Stimulated activated memory B cell treated with anti-CD40 and anti-IgM and Interleukin-4, amounts not matched to agents 10 μg/mL and 1 μg/mL and 100 μg/mL, for 72 hours (primary cell): ENCODE results near the gene PSAP.

Experiments
- ATAC-seq: fragments of 150-1000 bp; cut with Tn5 transposase; 2 replicates; pipeline ENCODE4 v1.10.0; 2021
- H3K27ac Mint-ChIP-seq: one replicate; pipeline ENCODE4 v1.8.0; 2022; ENCODE audit warnings: mild to moderate bottlenecking, mixed read lengths
- H3K27me3 Mint-ChIP-seq: one replicate; pipeline ENCODE4 v1.8.0; 2022; ENCODE audit warnings: mixed read lengths
- H3K36me3 Mint-ChIP-seq: one replicate; pipeline ENCODE4 v1.8.0; 2022; ENCODE audit warnings: mixed read lengths
- H3K4me1 Mint-ChIP-seq: one replicate; pipeline ENCODE4 v1.8.0; 2022; ENCODE audit warnings: mixed read lengths
- H3K4me3 Mint-ChIP-seq: one replicate; pipeline ENCODE4 v1.8.0; 2022; ENCODE audit warnings: mild to moderate bottlenecking, moderate library complexity, mixed read lengths
- H3K9me3 Mint-ChIP-seq: one replicate; pipeline ENCODE4 v1.8.0; 2022; ENCODE audit warnings: mixed read lengths

PSAP gene

GRCh38 chr10:71770255-71770654 is 80.8 kb downstream of the PSAP start:
- H3K4me1 Mint-ChIP-seq = peaks cover 93% of the 10 kb centered on the region
- no peaks in the 10 kb centered on the region for H3K9me3 Mint-ChIP-seq
- H3K4me3 Mint-ChIP-seq = no peak overlapping the region
- peak overlapping the region; percentile 92 for H3K27ac Mint-ChIP-seq
- no peak for ATAC-seq
- H3K36me3 Mint-ChIP-seq = no peaks in the 10 kb centered on the region
- H3K27me3 Mint-ChIP-seq = no peaks in the 10 kb centered on the region

DNA sequence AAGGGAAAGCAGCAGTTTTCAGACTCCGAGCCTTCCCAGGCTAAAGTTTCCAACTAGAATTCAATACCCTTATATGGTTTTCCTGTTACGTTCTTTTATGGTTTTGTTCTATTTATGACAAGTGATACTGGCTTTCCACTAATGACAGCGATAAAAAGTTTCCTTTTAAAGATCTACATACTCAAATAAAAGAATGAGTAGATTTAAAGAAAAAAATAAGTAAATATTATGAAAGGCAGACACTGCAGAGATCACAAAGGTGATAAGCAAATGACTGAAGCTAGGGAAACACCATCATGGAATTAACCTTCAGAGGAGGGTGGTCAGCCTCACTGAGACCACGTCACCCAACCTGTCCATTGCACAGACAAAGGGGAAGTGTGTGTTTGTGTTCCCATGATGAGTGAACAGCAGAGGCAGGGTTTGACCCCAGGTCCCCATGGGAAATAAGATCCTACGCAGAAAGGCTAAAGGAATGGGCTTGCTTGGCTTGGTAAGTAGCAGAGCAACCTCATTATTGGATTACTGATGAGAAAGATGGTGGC is 81.7 kb downstream of the PSAP start:
- peak overlapping the region; percentile 39 for H3K4me3 Mint-ChIP-seq
- peak overlapping the region; percentile 92 for H3K27ac Mint-ChIP-seq
- H3K4me1 Mint-ChIP-seq = peaks cover 92% of the 10 kb centered on the region
- H3K9me3 Mint-ChIP-seq = no peaks in the 10 kb centered on the region
- ATAC-seq = peak; percentile 69
- no peaks in the 10 kb centered on the region for H3K36me3 Mint-ChIP-seq
- H3K27me3 Mint-ChIP-seq = no peaks in the 10 kb centered on the region

DNA sequence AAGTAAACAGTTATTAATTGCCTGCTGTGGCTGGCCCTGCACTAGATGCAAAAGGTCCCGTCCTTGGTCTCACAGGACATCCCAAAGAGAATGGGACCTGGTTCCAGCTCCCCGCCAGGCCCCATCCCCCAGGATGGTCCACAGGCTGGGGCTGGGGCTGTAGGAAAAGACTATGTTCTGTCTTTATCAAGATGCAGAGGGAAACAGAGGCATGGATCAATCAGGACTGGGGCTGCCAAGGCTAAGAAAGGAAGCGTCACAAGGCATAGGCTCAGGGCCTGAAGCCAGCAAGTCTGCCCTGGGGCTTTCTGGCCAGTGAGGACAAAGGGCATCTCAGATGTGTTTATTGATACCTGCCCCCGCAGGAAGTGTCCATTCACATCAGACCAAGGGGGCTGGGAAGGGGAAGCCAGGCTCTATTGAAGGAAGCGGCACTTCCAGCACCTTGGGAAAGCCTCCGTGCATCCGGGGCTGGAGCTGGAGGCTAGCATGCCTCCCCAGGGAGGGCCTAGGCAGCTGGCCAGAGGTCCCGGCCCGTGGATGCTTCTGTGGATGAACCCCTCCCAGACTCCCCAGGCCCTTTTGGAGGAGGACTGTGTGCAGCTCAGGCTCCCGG is 83.5 kb downstream of the PSAP start:
- no peak for ATAC-seq
- H3K27me3 Mint-ChIP-seq = no peaks in the 10 kb centered on the region
- peaks cover 80% of the 10 kb centered on the region for H3K4me1 Mint-ChIP-seq
- no peaks in the 10 kb centered on the region for H3K36me3 Mint-ChIP-seq
- peak overlapping the region; percentile 92 for H3K27ac Mint-ChIP-seq
- H3K9me3 Mint-ChIP-seq = no peaks in the 10 kb centered on the region
- peak overlapping the region; percentile 70 for H3K4me3 Mint-ChIP-seq

- H3K4me3 Mint-ChIP-seq = peak overlapping the region; percentile 70
- H3K36me3 Mint-ChIP-seq = no peaks in the 10 kb centered on the region
- no peaks in the 10 kb centered on the region for H3K27me3 Mint-ChIP-seq
- peak; percentile 65 for ATAC-seq
- H3K27ac Mint-ChIP-seq = peak overlapping the region; percentile 92
- no peaks in the 10 kb centered on the region for H3K9me3 Mint-ChIP-seq
- peaks cover 80% of the 10 kb centered on the region for H3K4me1 Mint-ChIP-seq
These were observed 84.2 kb downstream of the PSAP start for GRCh38 chr10:71766717-71767419.
